Rectal smooth muscle tissue (tissue), 1 donor: ENCODE data around the gene NAIF1.

ENCODE experiments used
- H3K27ac ChIP-seq: one replicate; pipeline ENCODE4 v1.7.0; 2013; ENCODE audit warnings: low read depth, low read length, inconsistent platforms
- H3K27me3 ChIP-seq: one replicate; pipeline ENCODE4 v1.7.0; 2013; ENCODE audit warnings: low read length; ENCODE audit not compliant: control insufficient read depth, insufficient read depth
- H3K36me3 ChIP-seq: one replicate; pipeline ENCODE4 v1.7.0; 2013; ENCODE audit warnings: low read length; ENCODE audit not compliant: control insufficient read depth, insufficient read depth
- H3K4me1 ChIP-seq: one replicate; pipeline ENCODE4 v1.7.0; 2013; ENCODE audit warnings: low read length; ENCODE audit not compliant: control insufficient read depth, insufficient read depth
- H3K4me3 ChIP-seq: one replicate; pipeline ENCODE4 v1.7.0; 2013; ENCODE audit warnings: low read length
- H3K9ac ChIP-seq: one replicate; pipeline ENCODE4 v1.7.0; 2013; ENCODE audit warnings: low read length

The NAIF1 gene

GRCh38 chr9:128022886-128023285 is 44.2 kb downstream of the NAIF1 start:
- no peak overlapping the region for H3K9ac ChIP-seq
- no peak overlapping the region for H3K27ac ChIP-seq
- no peak overlapping the region for H3K4me3 ChIP-seq
- H3K27me3 ChIP-seq: no peaks in the 10 kb centered on the region
- no peaks in the 10 kb centered on the region for H3K4me1 ChIP-seq
- H3K36me3 ChIP-seq: no peaks in the 10 kb centered on the region

- no peak overlapping the region for H3K27ac ChIP-seq
- H3K36me3 ChIP-seq: no peaks in the 10 kb centered on the region
- no peaks in the 10 kb centered on the region for H3K4me1 ChIP-seq
- no peaks in the 10 kb centered on the region for H3K27me3 ChIP-seq
- no peak overlapping the region for H3K4me3 ChIP-seq
- H3K9ac ChIP-seq: no peak overlapping the region
These were observed 46.0 kb downstream of the NAIF1 start for GRCh38 chr9:128021098-128021497.

GRCh38 chr9:128020692-128021091 is 46.4 kb downstream of the NAIF1 start:
- H3K4me1 ChIP-seq: no peaks in the 10 kb centered on the region
- no peaks in the 10 kb centered on the region for H3K36me3 ChIP-seq
- no peak overlapping the region for H3K4me3 ChIP-seq
- H3K27me3 ChIP-seq: no peaks in the 10 kb centered on the region
- no peak overlapping the region for H3K9ac ChIP-seq
- H3K27ac ChIP-seq: no peak overlapping the region

- no peak overlapping the region for H3K4me3 ChIP-seq
- H3K36me3 ChIP-seq: no peaks in the 10 kb centered on the region
- H3K4me1 ChIP-seq: no peaks in the 10 kb centered on the region
- H3K27me3 ChIP-seq: no peaks in the 10 kb centered on the region
- no peak overlapping the region for H3K9ac ChIP-seq
- H3K27ac ChIP-seq: no peak overlapping the region
These were observed 51.4 kb downstream of the NAIF1 start for GRCh38 chr9:128015696-128016095.
